G401.6 (cell line): ENCODE measurements around the gene NETO1.

Source experiments
- FAIRE-seq: peaks from 2 replicates; lab custom pipeline; 2012; peaks lifted over from hg19 to GRCh38; lab: Jason Lieb, UNC

Gene NETO1

GRCh38 chr18:72867746-72868584 is at the start of gene NETO1:
TSS of gene NETO1 (minus strand) at chr18:72867987. CDS start at chr18:72867291, 696 bp downstream.
- no peak for FAIRE-seq

DNA sequence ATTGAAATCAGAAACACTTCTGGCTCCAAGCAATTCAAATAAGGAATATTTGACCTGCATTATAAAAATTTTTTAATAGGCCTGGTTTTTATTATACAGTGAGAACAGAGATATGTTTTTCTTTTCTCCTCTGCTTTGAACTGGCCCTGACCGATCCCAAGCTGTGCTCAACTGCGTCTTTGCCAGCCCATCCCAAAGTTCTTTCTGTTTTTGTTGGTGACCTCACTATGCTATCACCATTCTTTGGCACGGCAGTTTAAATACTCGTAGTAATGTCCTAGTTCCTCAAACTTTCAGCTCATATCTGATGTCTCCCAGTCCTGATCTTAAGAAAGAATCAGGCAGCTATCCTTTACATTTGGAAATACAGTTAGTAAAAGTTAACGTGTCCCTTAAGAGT is 42.3 kb upstream of the NETO1 start:
- FAIRE-seq: no peak

DNA sequence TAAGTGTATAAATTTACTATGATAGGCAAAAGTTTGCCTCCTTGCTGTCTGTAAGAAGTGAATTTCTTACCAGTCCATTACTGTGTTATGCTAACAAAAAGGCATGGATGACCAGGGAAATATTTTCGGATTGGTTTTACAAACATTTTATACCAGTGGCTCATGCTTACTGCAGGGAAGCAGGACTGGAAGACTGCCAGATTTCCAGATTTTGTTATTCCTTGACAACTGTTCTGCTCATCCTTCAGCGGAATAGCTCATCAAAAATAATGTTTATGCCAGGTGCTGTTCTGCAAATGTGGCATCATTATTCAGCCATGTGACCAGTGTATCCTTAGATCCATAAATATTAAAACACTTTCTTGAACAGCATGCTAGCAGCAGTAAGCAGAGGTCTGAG is 40.4 kb upstream of the NETO1 start:
- FAIRE-seq: no peak

DNA sequence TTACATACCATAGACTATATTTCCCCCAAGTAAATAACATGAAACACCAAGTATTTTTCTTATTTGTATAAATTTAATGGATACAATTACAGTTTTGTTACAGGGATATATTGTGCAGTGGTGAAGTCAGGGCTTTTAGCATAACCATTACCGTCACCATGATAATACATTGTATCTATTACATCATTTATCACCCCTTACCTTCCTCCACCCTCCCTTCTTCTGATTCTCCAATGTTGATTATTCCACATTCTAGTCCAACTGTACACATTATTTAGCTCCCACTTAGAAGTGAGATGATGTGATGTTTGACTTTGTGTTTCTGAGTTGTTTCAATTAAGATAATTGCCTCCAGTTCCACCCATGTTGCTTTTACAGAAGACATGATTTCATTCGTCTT is 35.2 kb upstream of the NETO1 start:
- no peak for FAIRE-seq

GRCh38 chr18:72899338-72899737 is 31.6 kb upstream of the NETO1 start:
- no peak for FAIRE-seq

- no peak for FAIRE-seq
Measured at GRCh38 chr18:72898870-72899269, 31.1 kb upstream of the NETO1 start.

DNA sequence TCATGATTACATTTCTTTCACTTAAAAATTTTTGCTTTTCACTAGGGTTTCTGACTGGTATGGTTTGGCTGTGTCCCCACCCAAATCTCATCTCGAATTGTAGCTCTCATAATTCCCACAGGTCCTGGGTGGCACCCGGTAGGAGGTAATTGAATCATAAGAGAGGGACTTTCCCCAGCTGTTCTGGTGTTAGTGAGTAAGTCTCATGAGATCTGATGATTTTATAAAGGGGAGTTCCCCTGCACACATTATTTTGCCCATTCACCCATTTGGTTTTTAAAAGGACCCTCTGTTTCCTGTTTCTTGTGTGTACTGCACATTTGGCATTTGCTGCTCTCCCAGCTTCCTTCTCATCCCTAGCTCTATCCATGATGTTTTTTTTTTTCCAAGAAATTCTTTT is 27.8 kb upstream of the NETO1 start:
- FAIRE-seq: no peak

DNA sequence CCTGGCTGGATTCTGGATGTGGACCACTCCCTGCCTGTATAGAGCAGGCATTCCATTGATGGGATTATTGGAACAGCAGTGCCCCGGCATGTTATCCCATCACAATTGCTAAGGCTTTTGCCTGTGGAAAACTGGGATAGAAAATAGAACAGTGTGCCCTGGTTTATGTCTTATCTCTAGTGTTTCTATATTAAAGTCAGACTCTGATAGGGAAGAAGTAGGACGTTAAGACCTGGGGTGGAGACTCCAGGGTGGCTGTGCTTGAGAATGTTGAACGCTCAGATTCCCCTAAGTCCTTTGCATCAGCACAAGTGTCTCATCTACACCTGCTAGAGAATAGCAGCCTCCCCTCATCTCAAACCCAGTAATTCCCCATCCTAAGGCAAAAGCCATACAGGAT is 10.8 kb upstream of the NETO1 start:
- FAIRE-seq: no peak

- FAIRE-seq: no peak
Measured at GRCh38 chr18:72878143-72878542, 10.4 kb upstream of the NETO1 start.

DNA sequence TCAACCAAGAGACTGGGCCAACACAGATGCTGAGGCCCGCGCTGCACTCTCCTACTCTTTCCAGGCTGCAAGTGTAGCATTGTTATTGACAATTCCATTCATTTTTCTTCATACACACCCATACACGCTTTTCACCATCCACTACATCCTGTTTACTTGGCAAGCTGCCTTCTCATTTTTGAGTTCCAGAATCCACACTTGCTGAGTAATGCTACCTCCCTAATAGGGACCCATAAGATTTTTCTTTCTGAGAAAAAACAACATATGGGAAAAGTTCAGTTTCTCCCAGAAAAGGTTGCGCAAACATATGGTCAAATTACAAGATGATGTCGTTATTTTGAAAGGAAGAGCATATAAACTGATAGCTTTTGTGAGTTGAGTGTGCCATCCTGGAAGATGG is 3.3 kb upstream of the NETO1 start:
- no peak for FAIRE-seq

DNA sequence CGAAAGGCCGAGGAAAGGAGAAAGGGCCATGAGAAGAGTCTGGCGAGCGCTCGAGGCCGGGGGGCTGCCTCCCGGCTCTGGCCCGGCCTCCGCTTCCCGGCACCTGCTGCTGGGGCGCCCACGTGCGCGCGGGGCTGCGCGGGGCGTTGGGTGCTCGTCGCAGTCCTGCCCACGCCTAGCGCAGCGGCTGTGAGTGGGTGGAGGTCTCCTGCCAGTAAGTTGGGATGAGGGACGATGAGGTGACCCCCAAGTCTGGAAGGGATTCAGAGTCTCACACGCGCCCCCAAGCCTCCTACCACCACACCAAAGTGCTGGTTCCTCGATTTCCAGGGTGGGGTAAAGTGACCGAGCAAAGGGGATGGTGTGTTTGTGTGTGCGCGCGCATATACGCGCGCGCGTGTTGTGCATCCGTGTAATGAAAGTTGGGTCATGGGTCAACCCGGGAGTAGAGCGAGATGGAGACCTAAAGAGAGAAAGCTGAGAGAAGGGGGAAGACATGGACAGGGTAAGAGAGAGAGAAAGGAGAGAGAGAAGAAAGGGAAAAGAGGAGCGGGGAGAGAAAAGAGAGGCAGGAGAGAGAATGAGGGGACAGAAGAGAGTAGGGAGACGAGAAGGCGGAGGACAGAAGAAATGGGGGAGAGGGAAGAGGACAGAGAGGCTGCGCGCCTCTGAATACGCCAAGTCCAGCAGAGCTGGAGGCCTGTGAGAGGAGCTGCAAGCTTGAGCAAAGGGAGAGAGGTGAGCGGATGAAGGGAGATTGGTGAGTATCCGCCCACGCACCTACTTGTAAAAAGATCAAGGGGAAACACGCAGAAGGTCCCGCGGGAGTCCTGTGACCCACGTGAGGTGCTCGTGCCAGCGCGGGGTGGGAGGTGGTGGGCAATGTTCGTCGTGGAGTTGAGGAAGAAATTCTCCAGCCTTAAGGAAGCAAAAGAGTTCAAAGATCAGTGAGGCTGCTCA is 1.7 kb upstream of the NETO1 start:
- no peak for FAIRE-seq

GRCh38 chr18:72868585-72869225 is 918 bp upstream of the NETO1 start:
- no peak for FAIRE-seq

GRCh38 chr18:72866901-72867745 is 664 bp downstream of the NETO1 start:
- no peak for FAIRE-seq

GRCh38 chr18:72866442-72866900 is 1.3 kb downstream of the NETO1 start:
- FAIRE-seq: no peak

DNA sequence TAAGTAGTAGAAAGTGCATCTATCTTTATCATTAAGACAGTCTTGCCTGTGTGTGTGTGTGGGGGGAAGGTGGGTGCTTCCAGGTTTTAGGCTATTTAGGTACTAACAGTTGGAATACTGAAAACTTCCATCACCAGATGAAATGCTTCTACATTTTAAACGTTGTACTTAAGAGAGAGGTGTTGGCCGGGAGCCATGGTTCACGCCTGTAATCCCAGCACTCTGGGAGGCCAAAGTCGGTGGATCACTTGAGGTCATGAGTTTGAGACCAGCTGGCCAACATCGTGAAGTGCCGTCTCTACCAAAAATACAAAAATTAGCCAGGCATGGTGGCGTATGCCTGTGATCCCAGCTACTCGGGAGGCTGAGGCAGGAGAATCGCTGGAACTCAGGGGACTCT is 4.0 kb downstream of the NETO1 start:
- no peak for FAIRE-seq

DNA sequence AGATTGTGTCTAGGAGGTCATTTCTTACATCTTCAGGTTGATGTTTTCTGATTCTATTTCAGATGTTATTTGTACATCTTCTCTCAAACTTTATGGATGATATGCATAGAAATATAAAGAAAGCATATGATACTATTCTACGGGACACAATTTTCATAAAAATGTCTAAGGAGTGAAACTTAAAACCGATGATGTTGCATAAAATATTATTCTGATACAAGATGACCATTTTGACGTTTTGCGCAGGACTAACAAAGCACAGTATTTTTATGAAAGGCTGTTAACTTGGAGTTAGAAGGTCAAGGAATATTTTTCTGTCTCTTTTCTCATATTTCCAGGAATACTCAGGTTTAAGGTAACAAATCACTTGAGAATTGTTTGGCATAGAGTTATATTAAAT is 8.7 kb downstream of the NETO1 start:
- FAIRE-seq: no peak

- no peak for FAIRE-seq
Measured at GRCh38 chr18:72849671-72850070, 18.1 kb downstream of the NETO1 start.

- no peak for FAIRE-seq
Measured at GRCh38 chr18:72848503-72849237, 19.1 kb downstream of the NETO1 start.

DNA sequence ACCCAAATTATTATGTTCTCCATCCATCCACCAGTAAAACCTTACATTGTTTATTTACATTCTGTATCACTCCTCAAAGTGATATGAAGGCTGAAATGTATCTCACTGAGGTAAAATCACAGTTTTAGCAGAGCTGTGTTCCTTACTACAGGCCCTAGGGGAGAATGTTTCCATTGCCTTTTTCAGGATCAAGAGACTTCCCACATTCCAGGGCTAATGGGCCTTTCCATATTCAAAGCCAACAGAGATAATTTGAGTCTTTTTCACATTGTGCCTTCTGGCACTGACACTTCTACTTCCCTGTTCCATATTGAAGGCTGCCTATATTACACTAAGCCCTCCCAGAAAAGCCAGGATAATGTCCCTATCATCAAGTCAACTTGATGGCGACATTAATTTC is 20.0 kb downstream of the NETO1 start:
- no peak for FAIRE-seq

- FAIRE-seq: no peak
Measured at GRCh38 chr18:72846736-72847533, 20.9 kb downstream of the NETO1 start.
